Right atrium auricular region (tissue), 2 donors: ENCODE data around the gene ICAM5. TPM values are rescaled to one million over a fixed set of nuclear protein-coding genes. Genes with fewer than 3 reads are reported as not detected.

Experiments used
- DNase-seq: peaks from one replicate; pipeline ENCODE4 v3.0.0-alpha.2; 2019; ENCODE audit warnings: low spot score
- H3K27ac ChIP-seq, 2 donors: fragments of 200-600 bp; sonication (generic); 1 replicate in 1 of 2; 2 replicates in 1 of 2; pipeline ENCODE4 v1.5.1; 2016 to 2019
- H3K27me3 ChIP-seq, 2 donors: fragments of 200-600 bp; sonication (generic); one replicate each; pipeline versions ENCODE4 v1.5.1 to v1.6.0; 2017 to 2019
- H3K36me3 ChIP-seq: fragments of 200-600 bp; sonication (generic); one replicate; pipeline ENCODE4 v1.5.1; 2016
- H3K4me1 ChIP-seq, 2 donors: fragments of 200-600 bp; sonication (generic); one replicate each; pipeline versions ENCODE4 v1.5.1 to v1.6.0; 2017 to 2019
- H3K4me3 ChIP-seq, 2 donors: fragments of 200-600 bp; sonication (generic); 1 replicate in 1 of 2; 2 replicates in 1 of 2; pipeline ENCODE4 v1.5.1; 2017 to 2019; ENCODE audit warnings: mild to moderate bottlenecking in 1 of 2, moderate library complexity in 1 of 2
- H3K9me3 ChIP-seq, 2 donors: fragments of 200-600 bp; sonication (generic); one replicate each; pipeline ENCODE4 v1.5.1; 2019
- total RNA-seq, 2 donors: library from RNA; depleted of rRNA; stranded (reverse); fragments of >200 nt; gene quantifications; one replicate each; pipeline ENCODE4 v1.1.0, GENCODE V29; 2016
- TF ChIP-seq, protein P1 (sequence below), 2 donors: fragments of 200-600 bp; sonication (generic); IDR thresholded peaks; one replicate each; pipeline ENCODE4 v1.5.1; 2019; ENCODE audit warnings: antibody characterized with exemption in 2 of 2

ICAM5 gene
- total RNA-seq, 2 donors from 2014 or later = 0.22 to 1.7 TPM

DNA sequence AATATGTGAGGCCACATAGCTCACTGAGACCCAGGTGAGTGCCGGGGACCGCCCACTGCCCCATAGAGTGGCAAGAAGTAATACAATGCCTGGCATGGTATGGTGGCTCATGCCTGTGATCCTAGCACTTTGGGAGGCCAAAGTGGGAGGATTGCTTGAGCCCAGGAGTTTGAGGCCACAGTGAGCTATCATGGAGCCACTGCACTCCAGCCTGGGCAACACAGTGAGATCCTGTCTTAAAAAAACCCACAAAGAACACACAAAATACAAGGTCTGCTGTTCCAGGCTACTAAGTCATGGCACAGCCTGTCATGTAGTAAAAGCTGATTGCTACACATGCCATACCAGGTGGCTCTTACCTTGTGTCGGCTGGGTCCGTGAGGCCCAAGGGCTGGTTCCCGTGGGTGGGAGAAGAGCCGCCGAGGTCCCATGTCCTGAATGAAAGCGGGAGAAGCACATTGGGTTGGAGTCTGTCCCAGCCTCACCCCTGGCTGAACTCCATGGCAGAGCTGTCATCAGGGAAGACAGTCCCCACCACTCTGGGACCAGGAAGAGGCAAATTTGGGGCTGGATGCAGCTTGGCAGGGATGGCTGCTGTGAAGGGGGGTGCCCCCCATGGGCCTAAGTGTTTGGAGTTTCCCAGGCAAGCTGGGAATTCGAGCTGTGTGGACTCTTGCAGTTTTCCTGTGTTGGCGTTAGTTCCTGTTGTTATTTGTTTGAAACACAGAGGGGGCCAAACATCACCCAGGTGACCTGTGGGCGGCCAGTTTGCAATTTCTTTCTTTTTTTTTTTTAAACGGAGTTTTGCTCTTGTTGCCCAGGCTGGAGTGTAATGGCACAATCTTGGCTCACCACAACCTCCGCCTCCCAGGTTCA, 29.3 kb downstream of the ICAM5 start:
- H3K27me3 ChIP-seq = no peaks in the 10 kb centered on the region
- TF ChIP-seq, protein P1, sequence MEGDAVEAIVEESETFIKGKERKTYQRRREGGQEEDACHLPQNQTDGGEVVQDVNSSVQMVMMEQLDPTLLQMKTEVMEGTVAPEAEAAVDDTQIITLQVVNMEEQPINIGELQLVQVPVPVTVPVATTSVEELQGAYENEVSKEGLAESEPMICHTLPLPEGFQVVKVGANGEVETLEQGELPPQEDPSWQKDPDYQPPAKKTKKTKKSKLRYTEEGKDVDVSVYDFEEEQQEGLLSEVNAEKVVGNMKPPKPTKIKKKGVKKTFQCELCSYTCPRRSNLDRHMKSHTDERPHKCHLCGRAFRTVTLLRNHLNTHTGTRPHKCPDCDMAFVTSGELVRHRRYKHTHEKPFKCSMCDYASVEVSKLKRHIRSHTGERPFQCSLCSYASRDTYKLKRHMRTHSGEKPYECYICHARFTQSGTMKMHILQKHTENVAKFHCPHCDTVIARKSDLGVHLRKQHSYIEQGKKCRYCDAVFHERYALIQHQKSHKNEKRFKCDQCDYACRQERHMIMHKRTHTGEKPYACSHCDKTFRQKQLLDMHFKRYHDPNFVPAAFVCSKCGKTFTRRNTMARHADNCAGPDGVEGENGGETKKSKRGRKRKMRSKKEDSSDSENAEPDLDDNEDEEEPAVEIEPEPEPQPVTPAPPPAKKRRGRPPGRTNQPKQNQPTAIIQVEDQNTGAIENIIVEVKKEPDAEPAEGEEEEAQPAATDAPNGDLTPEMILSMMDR (IDR thresholded peaks at IDR 0.05) = no peak
- H3K36me3 ChIP-seq = peaks cover 73% of the 10 kb centered on the region
- no peak overlapping the region for H3K4me3 ChIP-seq
- no peaks in the 10 kb centered on the region for H3K9me3 ChIP-seq
- no peak for DNase-seq
- H3K4me1 ChIP-seq = peaks cover 0 to 14% of the 10 kb centered on the region in 2 donors
- no peak overlapping the region for H3K27ac ChIP-seq

DNA sequence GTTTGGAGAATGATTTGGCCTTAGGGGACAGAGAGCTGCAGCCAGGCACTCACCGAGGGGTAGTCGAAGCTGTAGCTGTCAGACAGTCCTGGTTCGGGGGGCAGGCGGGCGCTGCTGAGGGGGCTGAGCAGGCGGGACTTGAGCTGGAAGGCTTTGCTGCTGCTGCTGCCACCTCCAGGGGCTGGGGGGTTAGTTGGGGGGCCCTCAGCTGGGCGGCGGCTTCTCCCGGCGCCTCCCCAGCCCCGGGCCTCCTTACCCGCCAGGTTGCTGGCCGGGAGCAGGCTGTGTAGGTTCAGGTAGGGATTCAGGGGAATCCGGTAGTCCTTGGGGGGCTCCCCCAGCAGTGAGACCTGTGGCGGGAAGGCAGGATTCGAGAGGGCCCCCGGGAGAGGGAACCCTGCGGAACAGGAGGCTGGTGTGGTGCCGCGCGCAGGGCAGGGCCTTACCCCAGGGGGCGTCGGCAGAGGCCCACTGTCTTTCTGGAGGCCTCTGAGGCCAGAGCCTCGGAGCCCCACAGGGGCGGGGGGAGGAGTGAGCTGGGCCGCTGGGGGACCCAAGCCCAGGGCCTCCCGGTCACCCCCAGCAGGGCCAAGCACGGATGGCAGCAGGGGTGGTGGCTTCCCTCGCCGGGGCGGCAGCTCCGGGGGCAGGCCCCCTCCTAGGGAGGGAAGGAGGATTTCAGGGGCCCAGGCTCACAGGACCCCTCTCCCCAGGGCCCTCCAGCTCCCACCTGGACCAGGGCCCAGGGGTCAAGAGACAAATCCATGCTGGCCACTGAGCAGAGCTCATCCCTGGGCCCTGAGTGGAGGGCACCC, 31.1 kb downstream of the ICAM5 start:
- Histone ChIP-seq H3K36me3 (peaks cover 89% of the 10 kb centered on the region), H3K27ac (no peak overlapping the region), H3K9me3 (no peaks in the 10 kb centered on the region), H3K27me3 (no peaks in the 10 kb centered on the region), H3K4me3 (no peak overlapping the region), H3K4me1 (peaks cover 0 to 6% of the 10 kb centered on the region in 2 donors)
- DNase-seq = no peak
- TF ChIP-seq, protein P1 (IDR thresholded peaks at IDR 0.05) = no peak

DNA sequence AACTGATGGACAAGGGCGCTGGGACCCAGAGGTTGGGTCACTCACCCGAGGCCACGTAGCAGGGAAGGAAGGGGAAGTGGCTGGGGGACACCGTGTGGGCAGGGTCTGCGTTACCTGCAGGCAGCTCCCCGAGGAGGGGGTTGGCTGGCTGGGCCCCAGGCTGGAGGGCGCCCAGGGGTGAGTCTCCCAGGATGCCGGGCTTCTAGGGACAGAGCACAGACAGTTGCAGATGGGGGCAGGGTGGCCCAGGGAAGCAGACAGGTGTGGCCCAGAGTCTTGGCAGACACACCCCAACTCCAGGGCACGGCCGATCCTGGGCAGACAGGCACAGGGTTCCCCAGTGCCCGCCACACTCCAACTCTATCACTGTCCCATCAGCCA, 31.7 kb downstream of the ICAM5 start:
- no peaks in the 10 kb centered on the region for H3K4me1 ChIP-seq

DNA sequence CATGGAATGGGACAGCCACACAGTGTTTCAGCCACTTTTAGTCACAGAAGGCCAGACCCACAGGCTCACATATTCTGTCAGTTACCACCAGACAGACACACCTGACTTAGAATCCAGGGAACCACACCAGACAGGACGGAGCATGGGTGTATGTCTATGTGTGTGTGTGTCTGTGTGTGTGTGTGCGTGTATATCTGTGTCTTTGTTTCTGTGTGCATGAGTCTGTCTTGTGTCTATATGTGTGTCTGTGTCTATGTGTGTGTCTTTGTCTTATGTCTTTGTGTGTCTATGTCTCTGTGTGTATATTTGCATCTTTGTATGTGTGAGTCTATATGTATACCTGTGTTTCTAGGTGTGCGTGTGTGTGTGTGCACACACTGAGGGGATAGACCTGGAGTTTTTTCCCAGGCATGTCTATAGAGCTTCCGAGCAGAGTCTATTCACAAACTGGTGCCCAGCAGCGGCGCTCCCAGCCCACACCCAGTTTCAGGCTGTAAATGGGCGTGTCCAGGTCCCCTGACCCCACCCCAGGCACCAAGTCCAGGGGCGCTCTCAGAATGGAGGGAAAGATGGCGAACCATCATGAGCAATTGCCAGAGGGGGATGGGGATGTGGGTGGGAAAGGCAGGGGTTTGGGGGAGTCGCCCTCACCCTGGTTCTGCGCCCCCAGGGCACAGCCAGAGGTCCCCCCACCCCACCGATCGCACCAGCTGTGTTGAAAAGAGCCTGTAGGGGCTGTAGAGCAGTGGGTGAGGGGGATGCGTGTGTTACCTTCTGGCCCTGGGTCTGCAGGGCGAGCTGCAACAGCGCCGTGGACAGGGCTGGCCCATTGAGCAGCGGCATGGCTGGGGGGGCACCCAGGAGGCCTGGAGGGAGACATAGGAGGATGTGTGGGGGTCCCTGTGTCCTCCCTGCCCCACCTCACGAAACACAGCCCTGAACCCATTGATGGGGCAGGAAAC, 32.4 kb downstream of the ICAM5 start:
- H3K4me3 ChIP-seq = no peak overlapping the region
- no peak overlapping the region for H3K27ac ChIP-seq
- DNase-seq = no peak
- H3K27me3 ChIP-seq = no peaks in the 10 kb centered on the region
- no peaks in the 10 kb centered on the region for H3K4me1 ChIP-seq
- H3K9me3 ChIP-seq = no peaks in the 10 kb centered on the region
- TF ChIP-seq, protein P1 (IDR thresholded peaks at IDR 0.05) = no peak
- H3K36me3 ChIP-seq = peaks cover 96% of the 10 kb centered on the region

More for the DNA sequence above, 31.7 kb downstream of the ICAM5 start:
- Histone ChIP-seq H3K36me3 (peaks cover 95% of the 10 kb centered on the region), H3K27ac (no peak overlapping the region), H3K4me3 (no peak overlapping the region), H3K27me3 (no peaks in the 10 kb centered on the region), H3K9me3 (no peaks in the 10 kb centered on the region)
- DNase-seq = no peak
- TF ChIP-seq, protein P1 (IDR thresholded peaks at IDR 0.05) = no peak

DNA sequence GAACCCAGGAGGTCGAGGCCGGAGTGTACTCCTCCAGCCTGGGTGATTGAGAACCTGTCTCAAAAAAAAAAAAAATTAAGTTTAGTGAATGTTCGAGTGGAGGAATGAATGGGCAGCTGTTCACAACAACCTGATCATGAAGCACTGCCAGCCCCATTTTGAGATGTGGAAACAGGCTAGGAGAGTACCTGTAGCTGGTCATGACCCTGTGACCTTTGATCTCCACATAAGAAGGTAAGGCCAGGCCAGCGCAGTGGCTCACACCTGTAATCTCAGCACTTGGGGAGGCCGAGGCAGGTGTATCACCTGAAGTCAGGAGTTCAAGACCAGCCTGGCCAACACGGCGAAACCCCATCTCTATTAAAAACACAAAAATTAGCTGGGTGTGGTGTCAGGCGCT, 36.0 kb downstream of the ICAM5 start:
- Histone ChIP-seq H3K36me3 (peaks cover 95% of the 10 kb centered on the region), H3K27ac (no peak overlapping the region), H3K4me3 (no peak overlapping the region), H3K27me3 (no peaks in the 10 kb centered on the region), H3K9me3 (no peaks in the 10 kb centered on the region), H3K4me1 (no peaks in the 10 kb centered on the region)
- TF ChIP-seq, protein P1 (IDR thresholded peaks at IDR 0.05) = no peak
- DNase-seq = no peak
